ENCODE results near the gene ST3GAL6. TPM values are rescaled to one million over a fixed set of nuclear protein-coding genes. Genes with fewer than 3 reads are reported as not detected.

ST3GAL6 gene
- total and polyA plus RNA-seq, 8 donors: 5.8 to 129 (median 13.6) TPM; not detected in 1

- peaks cover 26 to 53% (median 42%) of the 10 kb centered on the region in 4 donors for H3K4me1 ChIP-seq
- no peaks in the 10 kb centered on the region for H3K27me3 ChIP-seq
- no peaks in the 10 kb centered on the region for H3K9me3 ChIP-seq
- no peak overlapping the region for H3K4me3 ChIP-seq
- 53 to 97% (median 55%) methylated on average over 3 of the region's 3 CpGs for WGBS, 5 donors
- DNase-seq: no peak
- H3K27ac ChIP-seq: peak overlapping the region; percentile 41 to 84 (median 69)
- intact Hi-C loops (cut with DNase I; ENCODE audit: low total_unique reads): no loop called here
- H3K36me3 ChIP-seq: peaks cover 0 to 16% (median 0%) of the 10 kb centered on the region in 4 donors
- no peak for TF ChIP-seq POLR2A (IDR thresholded peaks at IDR 0.05)
- peak in 2 of 3 donors; percentile 35 to 58 for TF ChIP-seq POLR2AphosphoS5 (IDR thresholded peaks at IDR 0.05)
Observed at GRCh38 chr3:98784666-98785600, 21.8 kb downstream of the ST3GAL6 start.

- intact Hi-C loops (cut with DNase I; ENCODE audit: low total_unique reads): no loop called here
- Histone ChIP-seq H3K36me3 (peaks cover 0 to 17% (median 0%) of the 10 kb centered on the region in 4 donors), H3K27ac (peak overlapping the region in 4 of 5 donors; percentile 10 to 73 (median 55)), H3K4me3 (no peak overlapping the region), H3K4me1 (peaks cover 26 to 51% (median 41%) of the 10 kb centered on the region in 4 donors), H3K9me3 (no peaks in the 10 kb centered on the region), H3K27me3 (no peaks in the 10 kb centered on the region)
- peak in 1 of 2 donors; percentile 48 for DNase-seq
- WGBS, 5 donors: 41 to 60% (median 45%) methylated on average over 4 of the region's 4 CpGs
- no peak for TF ChIP-seq EP300 (IDR thresholded peaks at IDR 0.05)
- TF ChIP-seq POLR2AphosphoS5 (IDR thresholded peaks at IDR 0.05): peak in 2 of 3 donors; percentile 29 to 52
Observed at GRCh38 chr3:98786364-98787006, 23.3 kb downstream of the ST3GAL6 start.

- H3K27ac ChIP-seq: no peak overlapping the region
- peaks cover 0 to 15% (median 0%) of the 10 kb centered on the region in 4 donors for H3K36me3 ChIP-seq
- no peak overlapping the region for H3K4me3 ChIP-seq
- intact Hi-C loops (cut with DNase I; ENCODE audit: low total_unique reads): no loop called here
- H3K9me3 ChIP-seq: no peaks in the 10 kb centered on the region
- TF ChIP-seq POLR2A (IDR thresholded peaks at IDR 0.05) (no peak), POLR2AphosphoS5 (IDR thresholded peaks at IDR 0.05) (no peak), CTCF (IDR thresholded peaks at IDR 0.05) (no peak), EP300 (IDR thresholded peaks at IDR 0.05) (no peak)
- peaks cover 26 to 50% (median 41%) of the 10 kb centered on the region in 4 donors for H3K4me1 ChIP-seq
- no peaks in the 10 kb centered on the region for H3K27me3 ChIP-seq
- no peak for DNase-seq
- WGBS, 5 donors: 43 to 63% (median 47%) methylated on average over 2 of the region's 2 CpGs
Observed at GRCh38 chr3:98787181-98787580, 24.0 kb downstream of the ST3GAL6 start.

- WGBS, 5 donors: 33 to 79% (median 70%) methylated on average over 2 of the region's 2 CpGs
- Histone ChIP-seq H3K27me3 (no peaks in the 10 kb centered on the region), H3K36me3 (peaks cover 0 to 19% (median 0%) of the 10 kb centered on the region in 4 donors), H3K27ac (no peak overlapping the region), H3K4me3 (no peak overlapping the region), H3K4me1 (peaks cover 24 to 43% (median 34%) of the 10 kb centered on the region in 4 donors), H3K9me3 (no peaks in the 10 kb centered on the region)
- intact Hi-C loops (cut with DNase I; ENCODE audit: low total_unique reads): no loop called here
- peak in 1 of 2 donors; percentile 52 for DNase-seq
- no peak for TF ChIP-seq POLR2A (IDR thresholded peaks at IDR 0.05)
- no peak for TF ChIP-seq POLR2AphosphoS5 (IDR thresholded peaks at IDR 0.05)
- no peak for TF ChIP-seq EP300 (IDR thresholded peaks at IDR 0.05)
- no peak for TF ChIP-seq CTCF (IDR thresholded peaks at IDR 0.05)
Observed at GRCh38 chr3:98788651-98789050, 25.5 kb downstream of the ST3GAL6 start.
